Activated B cell treated with CpG ODN at 0.5 μM for 24 hours (primary cell): ENCODE data around the gene SMIM44. TPM values are rescaled to one million over a fixed set of nuclear protein-coding genes. Genes with fewer than 3 reads are reported as not detected.

Experiments used
- ATAC-seq: fragments of 200-7000 bp; cut with Tn5 transposase; one replicate; pipeline ENCODE4 v1.10.0; 2021; ENCODE audit warnings: low read depth, mild to moderate bottlenecking, moderate library complexity
- CTCF ChIA-PET: fragments of 350-600 bp; sonication (Branson Sonifier 250); formaldehyde crosslinking; loops from one replicate; lab custom pipeline; 2021; ENCODE audit warnings: antibody characterized with exemption; lab: Charles Lee
- POLR2A ChIA-PET: fragments of 350-600 bp; sonication (Branson Sonifier 250); formaldehyde crosslinking; loops from one replicate; lab custom pipeline; 2021; ENCODE audit warnings: antibody characterized with exemption; lab: Charles Lee
- DNase-seq: peaks from one replicate; pipeline ENCODE4 v3.0.0; 2022
- H3K27ac Mint-ChIP-seq: one replicate; pipeline ENCODE4 v1.8.0; 2020; ENCODE audit warnings: mixed read lengths
- H3K27me3 Mint-ChIP-seq: one replicate; pipeline ENCODE4 v1.8.0; 2021; ENCODE audit warnings: mixed read lengths
- H3K36me3 Mint-ChIP-seq: one replicate; pipeline ENCODE4 v1.8.0; 2021; ENCODE audit warnings: low read depth, mixed read lengths
- H3K4me1 Mint-ChIP-seq: one replicate; pipeline ENCODE4 v1.8.0; 2021; ENCODE audit warnings: mixed read lengths
- H3K4me3 Mint-ChIP-seq: one replicate; pipeline ENCODE4 v1.8.0; 2020; ENCODE audit warnings: mild to moderate bottlenecking, mixed read lengths
- H3K9me3 Mint-ChIP-seq: one replicate; pipeline ENCODE4 v1.8.0; 2020; ENCODE audit warnings: mixed read lengths
- intact Hi-C: fragments of 100-400 bp; cut with micrococcal nuclease; formaldehyde crosslinking; loops from one replicate; pipeline ENCODE4 v1.15.1; 2024
- total RNA-seq: library from RNA; stranded (reverse); gene quantifications from 2 replicates; pipeline ENCODE4 v1.2.3, GENCODE V29; 2022
- TF ChIP-seq, protein P1 (sequence below): fragments of 200-600 bp; IDR thresholded peaks from one replicate; pipeline ENCODE4 v1.8.0; 2022; ENCODE audit warnings: antibody characterized with exemption, mild to moderate bottlenecking

The SMIM44 gene
- total RNA-seq, 1 donor from 2014 or later, result not detected

DNA sequence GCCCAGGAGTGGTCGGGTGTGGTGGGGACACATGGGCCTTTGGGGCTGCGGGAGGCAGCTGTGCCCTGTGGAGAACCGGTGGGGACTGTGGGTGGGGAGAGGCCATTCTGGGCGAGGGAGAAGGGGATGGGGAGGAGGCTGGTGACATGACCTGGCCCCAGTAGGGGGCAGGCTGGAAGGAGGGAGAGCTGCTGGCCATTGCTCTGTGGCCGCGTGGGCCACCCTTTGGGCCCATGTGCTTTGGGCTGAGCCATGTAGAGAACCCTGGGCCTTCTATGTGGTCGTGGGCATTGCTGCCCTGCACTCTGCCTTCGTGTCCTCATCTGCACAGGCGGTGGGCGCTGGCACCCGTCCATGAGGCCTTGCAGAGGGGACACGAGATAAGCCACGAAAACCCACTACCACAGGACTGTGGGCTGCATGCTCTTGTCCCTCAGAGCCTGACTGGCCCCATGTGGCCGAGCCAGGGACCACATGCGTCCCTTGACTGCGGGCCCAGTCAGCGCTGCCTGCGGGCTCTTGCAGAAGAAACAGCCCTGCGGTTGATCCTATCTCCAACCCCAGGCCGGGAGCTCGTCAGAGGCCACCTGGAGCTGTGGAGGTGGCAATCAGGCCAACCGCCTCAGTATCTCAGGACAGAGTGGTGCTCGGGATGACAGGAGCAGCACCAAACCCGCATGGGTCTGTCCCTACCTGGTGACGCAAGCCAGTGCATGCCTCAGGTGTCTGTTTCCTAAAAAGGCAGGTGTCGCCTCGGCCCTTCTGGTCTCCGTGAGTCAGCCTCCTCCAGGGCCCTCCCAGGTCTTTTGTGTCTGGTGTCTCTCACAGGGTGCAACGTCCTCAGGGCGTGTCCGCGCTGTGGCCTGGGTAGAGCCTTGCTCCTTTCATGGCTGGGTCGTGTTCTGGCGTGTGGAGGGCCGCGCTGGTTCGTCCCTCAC lies 37.2 kb upstream of the SMIM44 start:
- ChIA-PET POLR2A (interaction anchor here (0.6 kb wide), 1 partner anchor 32 kb away, joined by 4 read pairs; no protein-coding TSS in a partner anchor), CTCF (no interaction called here)
- TF ChIP-seq, protein P1, sequence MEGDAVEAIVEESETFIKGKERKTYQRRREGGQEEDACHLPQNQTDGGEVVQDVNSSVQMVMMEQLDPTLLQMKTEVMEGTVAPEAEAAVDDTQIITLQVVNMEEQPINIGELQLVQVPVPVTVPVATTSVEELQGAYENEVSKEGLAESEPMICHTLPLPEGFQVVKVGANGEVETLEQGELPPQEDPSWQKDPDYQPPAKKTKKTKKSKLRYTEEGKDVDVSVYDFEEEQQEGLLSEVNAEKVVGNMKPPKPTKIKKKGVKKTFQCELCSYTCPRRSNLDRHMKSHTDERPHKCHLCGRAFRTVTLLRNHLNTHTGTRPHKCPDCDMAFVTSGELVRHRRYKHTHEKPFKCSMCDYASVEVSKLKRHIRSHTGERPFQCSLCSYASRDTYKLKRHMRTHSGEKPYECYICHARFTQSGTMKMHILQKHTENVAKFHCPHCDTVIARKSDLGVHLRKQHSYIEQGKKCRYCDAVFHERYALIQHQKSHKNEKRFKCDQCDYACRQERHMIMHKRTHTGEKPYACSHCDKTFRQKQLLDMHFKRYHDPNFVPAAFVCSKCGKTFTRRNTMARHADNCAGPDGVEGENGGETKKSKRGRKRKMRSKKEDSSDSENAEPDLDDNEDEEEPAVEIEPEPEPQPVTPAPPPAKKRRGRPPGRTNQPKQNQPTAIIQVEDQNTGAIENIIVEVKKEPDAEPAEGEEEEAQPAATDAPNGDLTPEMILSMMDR, result no peak
- no peaks in the 10 kb centered on the region for H3K27me3 Mint-ChIP-seq
- intact Hi-C loops, result no loop called here
- DNase-seq, result no peak
- no peak for ATAC-seq
- H3K4me1 Mint-ChIP-seq, result peaks cover 44% of the 10 kb centered on the region
- H3K27ac Mint-ChIP-seq, result no peak overlapping the region
- no peaks in the 10 kb centered on the region for H3K9me3 Mint-ChIP-seq
- H3K4me3 Mint-ChIP-seq, result no peak overlapping the region
- peaks cover 30% of the 10 kb centered on the region for H3K36me3 Mint-ChIP-seq

DNA sequence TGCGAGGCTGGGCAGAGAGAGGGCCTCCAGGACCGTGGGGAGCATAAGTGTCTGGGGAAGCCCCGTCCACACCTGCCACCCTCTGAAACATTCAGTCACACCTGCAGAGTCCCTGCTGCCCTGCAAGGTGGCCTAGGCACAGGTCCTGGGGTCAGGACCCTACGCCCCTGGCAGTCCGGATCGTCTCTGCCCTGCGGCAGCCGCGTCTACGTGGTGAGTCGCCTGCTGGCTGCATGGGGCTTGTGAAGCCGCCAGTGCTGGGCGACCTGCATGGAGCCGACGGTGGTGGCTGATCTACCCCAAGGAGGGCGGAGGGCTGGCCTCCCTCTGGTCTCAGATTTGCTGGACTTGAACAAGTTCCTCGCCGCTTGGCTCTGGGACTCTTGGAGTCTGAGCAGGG lies 35.9 kb upstream of the SMIM44 start:
- Mint-ChIP-seq H3K27me3 (no peaks in the 10 kb centered on the region), H3K27ac (no peak overlapping the region)

GRCh38 chr19:3518659-3519058 lies 35.4 kb upstream of the SMIM44 start:
- Mint-ChIP-seq H3K27me3 (no peaks in the 10 kb centered on the region), H3K36me3 (peaks cover 25% of the 10 kb centered on the region), H3K4me3 (no peak overlapping the region), H3K4me1 (peaks cover 52% of the 10 kb centered on the region), H3K9me3 (no peaks in the 10 kb centered on the region), H3K27ac (peak overlapping the region; percentile 50)
- DNase-seq (no peak), ATAC-seq (no peak)
- TF ChIP-seq, protein P1, result no peak
- ChIA-PET CTCF (no interaction called here), POLR2A (interaction anchor here (0.6 kb wide), 1 partner anchor 332 kb away, joined by 3 read pairs; no protein-coding TSS in a partner anchor)
- intact Hi-C loops, result no loop called here

More for the DNA sequence above, 35.9 kb upstream of the SMIM44 start:
- Mint-ChIP-seq H3K9me3 (no peaks in the 10 kb centered on the region), H3K36me3 (peaks cover 28% of the 10 kb centered on the region), H3K4me1 (peaks cover 50% of the 10 kb centered on the region), H3K4me3 (no peak overlapping the region)
- no peak for ATAC-seq
- TF ChIP-seq, protein P1, result no peak
- intact Hi-C loops, result no loop called here
- no peak for DNase-seq
- CTCF ChIA-PET, result no interaction called here
- POLR2A ChIA-PET, result interaction anchor here (0.6 kb wide), 1 partner anchor 331 kb away, joined by 3 read pairs; no protein-coding TSS in a partner anchor

DNA sequence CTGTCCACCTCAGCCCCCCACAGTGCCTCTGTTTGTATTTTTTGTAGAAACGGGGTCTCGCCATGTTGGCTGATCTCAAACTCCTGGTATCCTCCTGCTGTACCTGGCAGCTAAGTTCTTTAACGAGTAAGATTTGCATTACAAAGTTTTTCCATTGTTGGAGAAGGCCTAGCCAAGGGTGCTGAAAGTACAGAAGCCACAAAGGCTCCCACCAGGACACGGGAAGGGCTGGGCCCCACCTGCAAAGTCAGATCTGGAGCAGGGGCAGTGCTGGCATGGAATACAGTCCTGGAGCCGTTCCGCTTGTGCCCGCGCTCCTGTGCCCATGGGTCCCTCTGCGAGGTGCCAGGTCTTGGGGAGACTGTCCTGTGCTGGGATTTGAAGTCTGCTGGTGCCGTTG lies 35.0 kb upstream of the SMIM44 start:
- TF ChIP-seq, protein P1, result no peak
- peaks cover 24% of the 10 kb centered on the region for H3K36me3 Mint-ChIP-seq
- ATAC-seq, result no peak
- DNase-seq, result no peak
- H3K9me3 Mint-ChIP-seq, result no peaks in the 10 kb centered on the region
- H3K27me3 Mint-ChIP-seq, result no peaks in the 10 kb centered on the region
- peak overlapping the region; percentile 50 for H3K27ac Mint-ChIP-seq
- POLR2A ChIA-PET, result interaction anchor here (0.6 to 1.0 kb wide), 2 partner anchors 12 to 332 kb away, joined by 3 read pairs; partner anchors contain the start of gene FZR1
- peaks cover 53% of the 10 kb centered on the region for H3K4me1 Mint-ChIP-seq
- CTCF ChIA-PET, result no interaction called here
- intact Hi-C loops, result no loop called here
- no peak overlapping the region for H3K4me3 Mint-ChIP-seq

DNA sequence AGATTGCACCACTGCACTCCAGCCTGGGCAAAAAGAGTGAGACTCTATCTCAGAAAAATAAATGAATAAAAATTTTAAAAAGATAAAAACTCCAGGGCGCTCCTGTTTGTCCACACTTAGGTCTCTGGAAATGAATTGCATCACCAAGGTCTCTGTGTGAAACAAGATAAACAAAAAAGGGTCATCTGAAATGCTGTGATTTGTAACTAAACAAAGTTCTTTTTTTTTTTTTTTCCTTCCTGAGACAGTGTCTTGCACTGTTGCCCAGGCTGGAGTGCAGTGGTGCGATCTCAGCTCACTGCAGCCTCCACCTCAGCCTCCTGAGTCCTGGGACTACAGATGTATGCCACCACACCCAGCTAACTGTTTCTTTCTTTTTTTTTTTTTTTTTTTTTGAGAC lies 34.4 kb upstream of the SMIM44 start:
- intact Hi-C loops, result no loop called here
- Mint-ChIP-seq H3K36me3 (peaks cover 20% of the 10 kb centered on the region), H3K27me3 (no peaks in the 10 kb centered on the region), H3K4me1 (peaks cover 53% of the 10 kb centered on the region), H3K27ac (no peak overlapping the region), H3K9me3 (no peaks in the 10 kb centered on the region), H3K4me3 (no peak overlapping the region)
- CTCF ChIA-PET, result no interaction called here
- ATAC-seq (no peak), DNase-seq (no peak)
- POLR2A ChIA-PET, result interaction anchor here (1.0 kb wide), 1 partner anchor 12 kb away, joined by 3 read pairs; the partner anchor contains the start of gene FZR1
- TF ChIP-seq, protein P1, result no peak
